ENCODE results near the gene NPAS3.

Gene NPAS3

DNA sequence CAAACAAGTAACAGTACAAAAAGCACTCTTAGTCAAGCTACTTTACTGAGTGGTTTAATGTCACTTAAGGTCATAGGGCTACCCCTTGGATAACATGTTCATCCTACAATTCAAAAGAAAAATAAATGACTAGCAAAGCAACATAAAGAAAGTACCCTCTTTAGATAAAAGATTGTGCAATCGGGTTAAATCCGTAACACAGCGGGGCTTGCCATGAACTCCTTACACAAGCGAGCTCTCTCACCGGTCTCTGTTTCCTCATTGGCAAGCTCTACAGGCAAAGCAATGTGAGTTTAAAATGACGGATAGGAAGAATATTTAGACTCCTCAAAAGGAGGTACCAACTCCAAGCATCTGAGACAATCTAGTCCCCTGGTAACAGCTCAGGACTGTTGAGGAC, 871.6 kb downstream of the NPAS3 start:
- DNase-seq = no peak

DNA sequence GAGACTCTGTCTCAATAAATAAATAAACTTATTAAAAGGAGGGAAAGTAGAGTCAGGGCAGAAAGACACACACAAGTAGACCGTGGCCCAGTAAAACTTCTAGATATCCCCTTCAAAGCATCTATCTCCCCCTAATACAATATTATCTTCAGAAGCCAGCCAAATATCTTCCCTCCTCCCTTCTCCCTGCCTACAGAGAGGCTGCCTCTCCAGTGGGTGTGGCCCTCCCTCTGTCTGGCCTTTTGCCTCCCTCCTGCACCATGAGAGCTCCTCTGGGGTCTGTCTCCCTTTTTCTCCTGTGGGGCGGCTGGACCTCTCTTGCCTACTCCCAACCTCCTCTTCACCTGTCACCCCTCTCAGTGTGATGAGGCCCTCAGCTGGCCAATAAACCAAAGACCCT, 873.0 kb downstream of the NPAS3 start:
- DNase-seq = no peak

DNA sequence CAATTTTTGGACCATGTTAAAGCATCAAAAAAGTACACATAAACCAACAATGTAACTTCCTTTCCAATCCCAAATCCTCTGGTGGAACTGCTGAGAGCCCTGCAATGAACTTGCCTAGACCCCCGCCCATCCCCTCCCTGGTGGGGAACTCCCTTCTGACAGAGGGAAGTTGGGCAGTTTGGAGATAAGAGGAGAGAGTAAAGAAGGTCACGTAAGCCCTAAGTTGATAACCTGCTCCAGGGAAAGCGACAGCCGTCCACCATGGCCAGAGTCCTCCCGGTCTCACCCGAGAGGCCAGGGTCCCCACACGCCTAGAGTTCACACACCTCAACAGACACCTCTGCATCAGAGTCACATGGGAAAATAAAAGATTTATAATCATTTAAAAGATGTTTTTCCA, 873.5 kb downstream of the NPAS3 start:
- no peak for DNase-seq

GRCh38 chr14:33812601-33813000, 873.9 kb downstream of the NPAS3 start:
- DNase-seq = no peak

DNA sequence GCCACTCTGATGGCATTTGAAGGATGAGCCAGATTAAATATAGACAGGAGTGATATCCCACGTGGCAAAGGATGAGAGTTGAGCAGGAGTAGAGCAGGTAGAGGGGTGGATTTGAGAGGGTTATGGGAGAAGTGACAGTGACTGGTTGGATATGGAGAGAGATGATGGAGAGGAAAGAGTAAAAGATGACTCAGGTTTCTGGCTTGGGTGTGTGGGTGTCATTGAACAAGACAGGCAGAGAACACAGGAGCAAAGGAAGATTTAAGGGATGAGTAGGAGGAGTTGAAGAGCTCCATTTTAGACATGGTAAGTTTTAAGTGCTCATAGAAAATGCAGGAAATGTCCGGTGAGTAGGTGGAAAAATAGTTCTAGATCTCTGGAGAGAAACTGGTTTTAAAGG, 875.3 kb downstream of the NPAS3 start:
- DNase-seq = no peak

GRCh38 chr14:33833706-33834465, 895.2 kb downstream of the NPAS3 start:
- no peak for DNase-seq

GRCh38 chr14:33834466-33835260, 896.0 kb downstream of the NPAS3 start:
- no peak for DNase-seq

GRCh38 chr14:33835261-33835655, 896.6 kb downstream of the NPAS3 start:
- DNase-seq = no peak

GRCh38 chr14:33835677-33836076, 897.0 kb downstream of the NPAS3 start:
- no peak for DNase-seq

GRCh38 chr14:33836203-33836899, 897.7 kb downstream of the NPAS3 start:
- DNase-seq = no peak

DNA sequence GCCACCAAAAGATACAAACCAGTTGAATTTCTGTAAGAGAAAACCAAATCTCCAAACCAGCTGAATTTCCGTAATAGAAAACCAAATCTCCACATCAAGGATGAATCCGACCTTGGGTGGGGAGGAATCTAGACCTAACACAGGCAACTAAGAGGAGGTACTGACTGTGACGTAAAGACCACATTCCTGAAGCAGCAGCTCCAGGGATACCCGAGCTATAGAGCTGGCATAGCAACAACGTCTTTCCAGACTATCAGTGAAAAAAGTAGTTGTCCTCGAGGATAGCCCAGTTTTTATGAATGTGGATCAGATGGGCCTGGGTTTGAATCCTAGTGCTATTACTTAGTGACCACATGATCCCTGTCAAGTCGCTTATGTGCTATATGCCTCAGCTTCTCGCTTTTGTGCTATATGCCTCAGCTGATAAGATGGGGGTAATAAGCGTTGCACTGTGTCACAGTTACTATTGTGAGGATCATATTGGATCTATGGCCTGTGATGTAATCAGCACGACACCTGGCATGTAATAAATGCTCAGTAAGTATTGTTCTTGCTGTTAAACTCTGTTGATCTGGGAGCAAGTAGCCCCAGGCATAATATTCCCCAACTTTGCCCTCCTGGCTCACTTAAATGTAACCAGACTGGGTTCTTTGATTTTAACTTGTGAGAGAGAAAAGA, 898.4 kb downstream of the NPAS3 start:
- no peak for DNase-seq

DNA sequence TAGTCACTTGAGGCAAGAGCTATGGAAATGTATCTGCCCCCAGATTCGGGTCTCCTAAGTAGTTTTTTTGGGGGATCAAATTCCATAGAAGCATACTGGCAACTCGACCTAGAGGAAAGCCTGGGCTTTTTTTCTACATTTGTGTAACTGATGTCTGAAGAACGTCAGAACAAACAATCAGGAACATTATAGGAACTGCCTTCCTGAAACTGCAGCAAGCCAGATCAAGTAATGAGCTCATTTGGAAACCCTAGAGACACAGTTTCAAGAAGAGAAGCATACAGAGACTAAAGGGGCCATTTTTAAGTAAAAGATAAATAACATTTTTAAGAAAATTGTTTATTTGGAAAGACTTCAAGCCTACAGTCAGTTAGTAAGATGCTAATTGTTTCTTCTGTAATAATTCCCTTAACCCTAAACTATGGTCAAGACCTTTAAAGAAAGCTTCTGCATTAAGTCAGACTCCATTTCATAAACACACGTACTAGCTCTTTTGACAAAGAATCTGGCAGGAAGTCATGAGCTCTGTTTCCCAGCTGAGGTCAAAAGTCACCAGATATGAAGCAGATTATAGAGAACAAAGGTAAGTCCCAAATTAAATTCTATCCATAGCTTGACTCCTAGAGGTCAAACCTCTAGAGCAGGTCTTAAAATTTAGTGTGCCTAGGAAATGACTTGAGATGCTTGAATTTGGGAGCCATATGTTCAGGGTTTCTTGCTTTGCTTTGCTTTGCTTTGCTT, 899.4 kb downstream of the NPAS3 start:
- DNase-seq = no peak

DNA sequence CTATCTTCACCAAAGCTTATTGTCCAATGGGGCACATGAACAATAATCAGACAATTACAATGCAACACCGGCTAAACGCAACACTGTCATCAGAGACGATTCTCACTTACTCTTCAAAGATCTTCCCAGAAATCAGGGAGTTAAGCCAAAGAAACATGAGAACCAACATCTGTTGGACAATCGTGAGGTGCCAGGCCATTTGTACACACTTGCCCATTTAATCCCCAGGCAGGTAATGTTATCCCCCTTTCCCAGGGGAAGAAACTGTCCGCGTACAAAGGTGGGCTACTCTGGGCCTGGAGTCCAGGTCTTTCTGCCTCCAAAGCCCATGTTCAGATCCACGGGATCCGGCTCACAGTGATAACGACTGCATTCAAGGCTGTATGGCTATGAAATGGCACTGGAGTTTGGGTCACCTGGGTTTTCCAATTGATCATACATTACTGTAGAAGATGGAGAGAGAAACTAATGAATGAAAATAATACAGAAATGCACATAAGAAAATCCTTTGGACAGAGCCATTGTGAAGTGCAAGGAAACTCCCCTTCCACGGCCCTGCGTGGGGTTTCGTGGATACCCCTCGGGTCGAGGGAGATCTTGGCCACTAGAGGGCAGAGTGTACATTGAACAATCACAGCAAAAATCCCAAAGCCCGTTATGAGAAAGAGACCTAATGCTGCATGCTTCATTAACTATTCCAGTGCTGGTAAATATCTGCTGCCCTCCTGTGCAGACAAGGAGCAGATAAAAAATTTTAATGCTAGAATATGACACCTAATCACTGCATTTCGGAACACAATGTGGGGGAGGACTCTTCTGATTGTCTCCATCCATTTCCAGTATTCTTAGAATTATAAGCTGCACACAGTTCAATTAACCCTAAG, 900.8 kb downstream of the NPAS3 start:
- no peak for DNase-seq

DNA sequence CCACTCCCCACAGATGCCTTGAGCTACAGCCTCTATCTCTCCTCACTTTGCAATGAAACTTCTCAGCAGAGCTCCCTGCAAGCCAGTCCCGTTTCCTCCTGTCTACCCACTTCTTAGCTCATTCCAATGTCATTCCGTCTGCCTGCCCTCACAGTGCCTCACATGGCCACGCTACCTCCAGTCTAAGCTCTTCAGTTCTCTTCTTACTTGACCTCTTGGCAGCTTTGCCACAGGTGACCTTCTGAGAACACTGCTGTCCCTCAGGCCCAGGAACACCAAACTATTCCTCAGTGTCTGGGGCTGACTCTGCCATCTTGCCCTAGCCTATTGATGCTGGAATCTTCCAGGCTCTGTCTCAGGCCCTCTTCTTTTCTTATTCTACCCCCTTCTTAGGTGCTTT, 902.1 kb downstream of the NPAS3 start:
- DNase-seq = no peak

GRCh38 chr14:33842299-33842698, 903.6 kb downstream of the NPAS3 start:
- DNase-seq = no peak

DNA sequence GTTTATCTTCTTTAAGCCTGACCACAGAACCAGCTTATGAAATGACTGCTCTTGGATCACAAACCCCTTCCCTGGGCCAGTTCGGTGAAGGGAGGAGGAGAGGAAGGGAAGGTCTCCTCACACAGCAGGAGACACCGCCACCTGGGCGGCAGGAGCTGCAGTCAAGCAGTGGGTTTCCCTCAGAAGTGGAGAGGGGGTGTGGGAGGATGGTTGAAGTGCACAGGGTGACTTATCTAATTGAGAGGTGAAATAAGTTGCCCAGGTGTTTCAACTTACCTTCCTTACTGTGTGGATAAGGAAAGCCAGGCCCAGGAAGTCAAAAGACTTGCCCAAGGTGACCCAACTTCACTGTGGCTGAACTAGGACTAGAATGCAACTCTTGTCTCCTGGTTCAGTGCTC, 905.4 kb downstream of the NPAS3 start:
- DNase-seq = no peak

GRCh38 chr14:33846100-33846824, 907.6 kb downstream of the NPAS3 start:
- DNase-seq = no peak

- no peak for DNase-seq
These were observed 908.4 kb downstream of the NPAS3 start for GRCh38 chr14:33847066-33847465.

- no peak for DNase-seq
These were observed 909.3 kb downstream of the NPAS3 start for GRCh38 chr14:33848009-33848408.

DNA sequence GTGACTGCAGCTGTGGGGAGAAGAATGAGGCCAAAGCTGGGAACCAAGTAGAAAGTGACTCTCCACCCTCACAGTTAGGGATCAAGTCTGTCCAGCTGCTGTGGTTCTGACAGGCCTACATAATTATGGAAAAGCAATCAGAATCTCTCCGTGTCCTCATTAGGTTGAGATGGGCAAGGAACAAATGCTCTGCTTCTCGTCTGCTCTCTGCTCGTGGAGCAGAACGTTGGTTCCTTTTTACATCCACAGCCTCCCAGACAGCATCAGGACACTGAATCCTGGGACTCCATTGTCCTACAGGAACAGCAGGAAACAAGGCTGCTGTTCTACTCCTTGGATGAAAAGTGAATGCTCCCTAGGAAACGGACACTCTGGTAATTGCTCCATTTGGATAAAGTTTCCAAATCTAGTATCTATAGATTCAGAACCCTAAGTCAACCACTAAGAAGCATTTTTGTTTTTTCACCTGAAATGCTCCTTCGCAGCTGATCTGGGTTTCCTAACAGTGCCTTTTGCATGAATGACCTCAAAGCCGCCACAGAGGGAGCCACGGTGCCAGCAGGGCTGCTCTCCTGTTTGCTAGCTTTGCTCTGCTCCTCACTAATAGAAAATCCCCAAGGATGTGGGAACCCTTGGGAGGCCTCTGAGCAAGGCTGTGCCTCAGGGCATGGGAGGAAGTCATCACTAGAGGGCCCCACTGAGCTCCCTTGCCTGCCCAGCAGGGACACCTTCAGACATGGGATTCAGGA, 910.2 kb downstream of the NPAS3 start:
- DNase-seq = no peak
